Eye (tissue), 1 donor: ENCODE data around the gene EFNA2.
"Not testable (repeated sequence)": the region's sequence is repeated elsewhere in the genome, so short reads cannot be mapped to it uniquely, and the experiment has no call there.

ENCODE experiments used
- DNase-seq: peaks from one replicate; pipeline ENCODE4 v3.0.0-alpha.2; 2015

Gene EFNA2

DNA sequence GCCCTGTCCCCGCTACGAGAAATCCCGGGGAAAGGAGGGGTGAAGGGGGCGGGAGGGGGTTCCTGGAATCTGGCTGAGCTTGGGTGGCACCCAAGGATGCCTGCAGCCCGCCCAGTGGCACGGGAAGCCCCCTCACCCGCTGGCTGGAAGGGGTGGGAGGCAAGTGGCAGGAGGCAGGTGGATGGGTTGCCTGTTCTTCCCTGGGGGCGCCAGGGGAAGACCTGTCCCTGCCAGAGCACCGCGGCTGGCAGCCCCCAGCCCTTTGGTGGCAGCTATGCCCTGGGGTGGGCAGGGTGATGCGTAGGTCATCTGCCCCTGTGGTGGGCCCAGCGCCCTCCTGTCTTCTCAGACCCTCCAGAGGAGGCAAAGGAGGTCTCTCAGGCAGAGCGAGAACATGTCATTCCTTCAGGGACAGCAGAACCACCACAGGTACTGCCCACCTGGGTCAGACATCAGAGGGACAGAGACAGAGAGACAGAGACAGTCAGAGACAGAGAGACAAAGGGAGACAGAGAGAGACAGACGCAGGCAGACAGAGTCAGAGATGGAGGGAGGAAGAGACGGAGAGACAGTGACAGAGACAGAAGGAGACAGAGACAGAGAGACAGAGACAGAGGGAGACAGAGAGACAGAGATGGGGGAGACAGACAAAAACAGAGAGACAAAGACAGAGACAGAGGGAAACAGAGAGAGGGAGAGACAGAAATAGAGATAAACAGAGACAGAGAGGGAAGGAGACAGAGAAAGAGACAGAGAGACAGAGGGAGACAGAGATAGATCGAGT lies 36.7 kb downstream of the EFNA2 start:
- DNase-seq, result no peak

DNA sequence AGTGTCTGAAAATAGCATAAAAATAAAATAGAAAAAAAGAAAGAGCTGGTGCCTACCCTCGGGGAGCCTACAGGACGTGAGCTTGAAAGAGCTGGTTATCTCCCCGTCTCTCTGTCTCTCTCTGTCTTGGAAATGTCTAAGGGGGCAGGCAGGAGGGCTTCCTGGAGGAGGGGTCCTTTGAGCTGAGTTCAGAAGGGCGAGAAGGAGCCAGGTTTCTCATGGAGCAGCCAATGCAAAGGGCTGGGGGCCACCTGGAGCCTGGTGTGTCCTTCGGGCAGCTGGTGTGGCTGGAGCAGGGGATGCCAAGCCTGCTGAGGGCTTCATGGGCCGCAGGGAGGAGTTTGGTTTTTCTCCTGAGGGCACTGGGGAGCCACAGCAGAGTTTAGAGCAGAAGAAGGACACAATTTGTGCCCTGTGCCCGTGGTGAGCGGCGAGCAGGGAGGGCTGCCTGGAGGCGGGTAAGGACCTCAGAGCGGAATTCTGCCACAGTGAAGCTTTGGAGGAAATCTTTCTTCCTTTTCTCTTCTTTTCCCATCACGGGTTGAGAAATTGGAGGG lies 38.7 kb downstream of the EFNA2 start:
- no peak for DNase-seq

DNA sequence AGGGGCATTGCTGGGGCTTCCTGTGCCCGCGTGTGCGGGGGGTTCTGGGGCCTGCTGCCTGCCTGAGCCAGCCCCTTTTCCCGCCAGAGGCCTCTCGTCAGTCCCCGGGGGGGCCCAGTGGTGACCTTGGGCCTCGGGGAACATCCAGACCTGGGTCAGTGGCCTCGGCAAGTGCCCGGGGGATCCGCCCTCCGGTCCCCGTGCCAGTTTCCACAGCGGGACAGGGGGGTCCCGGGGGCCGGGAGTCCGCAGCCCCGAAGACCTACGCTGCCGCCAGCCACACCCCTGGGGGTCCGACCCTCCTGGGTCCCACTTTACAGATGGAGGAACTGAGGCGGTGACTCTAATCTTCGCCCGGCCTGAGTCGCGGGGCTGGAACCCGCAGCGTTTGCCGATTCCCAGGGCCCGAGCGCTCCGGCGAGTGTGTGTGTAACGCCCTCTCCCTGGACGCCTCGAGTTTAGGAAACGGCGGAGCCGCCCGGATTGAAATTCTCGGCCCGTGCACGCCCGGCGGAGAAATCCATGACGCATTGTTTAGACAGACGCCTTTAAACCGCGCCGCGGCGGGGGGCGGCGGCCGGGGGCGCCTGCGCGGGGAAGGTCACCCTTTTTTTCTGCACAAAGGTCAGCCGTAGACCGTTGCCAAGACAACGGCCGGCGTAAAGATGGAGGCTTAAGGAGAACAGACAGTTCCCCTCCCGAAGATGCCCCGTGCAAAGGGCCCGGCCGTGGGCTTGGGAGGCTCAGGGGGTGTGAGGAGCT lies 39.3 kb downstream of the EFNA2 start:
- DNase-seq, result peak; percentile 95

DNA sequence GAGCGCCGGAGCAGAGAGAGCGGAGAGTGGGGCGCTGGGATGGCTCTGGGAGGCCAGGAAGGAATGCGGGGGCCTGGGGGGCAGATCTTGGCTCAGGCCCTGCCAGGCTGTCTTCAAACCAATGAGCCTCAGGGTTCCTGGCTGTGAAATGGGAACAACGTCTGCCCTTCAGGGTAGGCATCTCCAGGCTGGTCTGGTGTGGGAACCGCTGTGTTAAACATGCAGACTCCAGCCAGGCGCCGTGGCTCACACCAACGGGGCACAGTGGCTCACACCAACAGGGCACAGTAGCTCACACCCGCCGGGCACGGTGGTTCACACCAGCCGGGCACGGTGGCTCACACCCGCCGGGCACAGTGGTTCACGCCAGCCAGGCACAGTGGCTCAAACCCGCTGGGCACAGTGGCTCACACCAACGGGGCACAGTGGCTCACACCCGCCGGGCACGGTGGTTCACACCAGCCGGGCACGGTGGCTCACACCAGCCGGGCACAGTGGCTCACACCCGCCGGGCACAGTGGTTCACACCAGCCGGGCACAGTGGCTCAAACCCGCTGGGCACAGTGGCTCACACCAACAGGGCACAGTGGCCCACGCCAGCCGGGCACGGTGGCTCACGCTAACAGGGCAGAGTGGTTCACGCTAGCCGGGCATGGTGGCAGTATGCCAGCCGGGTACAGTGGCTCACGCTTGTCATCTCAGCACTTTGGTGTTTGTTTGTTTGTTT lies 40.1 kb downstream of the EFNA2 start:
- DNase-seq, result no peak

DNA sequence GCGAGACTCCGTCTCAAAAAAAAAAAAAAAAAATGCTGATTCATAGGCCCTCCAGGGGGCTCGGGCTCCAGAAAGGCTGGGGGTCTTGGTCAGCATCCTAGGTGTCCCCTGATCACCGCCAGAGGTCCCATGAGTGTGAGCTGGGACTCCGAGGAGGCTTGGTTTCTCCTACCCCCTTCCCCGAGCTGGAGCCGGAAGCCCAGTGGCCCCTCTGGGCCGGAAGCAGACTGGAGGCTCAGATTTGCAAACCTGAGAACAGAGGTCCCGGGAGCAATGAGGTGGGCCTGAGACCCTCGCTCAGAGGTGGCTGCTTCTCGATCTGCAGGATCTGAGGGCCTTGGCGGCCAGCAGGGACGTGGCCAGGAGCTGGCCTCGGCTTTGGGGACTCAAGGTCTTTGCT lies 41.5 kb downstream of the EFNA2 start:
- DNase-seq, result peak; percentile 6

DNA sequence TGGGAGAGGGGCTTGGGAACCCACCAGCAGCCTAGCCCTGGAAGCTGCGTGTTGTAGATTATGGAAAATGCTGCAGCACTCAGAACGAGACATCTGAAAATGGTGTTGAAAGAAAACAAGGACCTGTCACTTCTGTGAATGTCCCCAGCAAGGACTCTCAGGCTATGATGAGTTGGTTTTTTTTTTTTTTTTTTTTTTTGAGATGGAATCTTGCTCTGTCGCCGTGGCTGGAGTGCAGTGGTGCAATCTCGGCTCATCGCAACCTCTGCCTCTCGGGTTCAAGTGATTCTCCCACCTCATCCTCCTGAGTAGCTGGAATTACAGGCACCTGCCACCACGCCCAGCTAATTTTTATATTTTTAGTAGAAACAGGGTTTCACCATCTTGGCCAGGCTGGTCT lies 46.5 kb downstream of the EFNA2 start:
- DNase-seq, result not testable (repeated sequence)

DNA sequence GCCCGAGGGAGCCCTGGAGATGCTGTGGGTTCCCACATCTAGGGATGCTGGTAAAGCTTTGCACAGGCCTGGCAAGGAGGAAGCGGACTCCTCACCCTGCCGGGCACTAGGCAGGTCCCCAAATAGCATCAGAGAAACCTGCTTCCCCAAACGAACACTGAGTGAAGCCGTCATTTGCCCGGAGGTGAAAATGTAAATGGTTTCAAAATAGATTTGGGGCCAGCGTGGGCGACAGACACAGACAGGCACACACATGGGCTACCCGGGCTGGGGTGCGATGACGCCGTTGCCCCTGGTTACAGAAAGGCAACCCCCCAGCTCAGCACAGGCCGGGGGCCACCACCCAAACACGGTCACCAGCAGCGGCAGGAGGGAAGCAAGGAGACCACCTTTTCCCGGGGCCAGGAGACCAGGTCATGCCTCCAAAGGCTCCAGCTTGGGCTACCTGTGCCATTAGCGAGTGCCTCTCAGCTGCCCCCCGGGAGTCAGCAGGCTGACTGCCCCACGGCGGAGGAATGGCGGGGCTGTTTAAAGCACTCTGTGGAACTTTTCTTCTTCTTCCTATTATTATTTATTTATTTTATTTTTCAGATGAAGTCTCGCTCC lies 50.5 kb downstream of the EFNA2 start:
- no peak for DNase-seq

DNA sequence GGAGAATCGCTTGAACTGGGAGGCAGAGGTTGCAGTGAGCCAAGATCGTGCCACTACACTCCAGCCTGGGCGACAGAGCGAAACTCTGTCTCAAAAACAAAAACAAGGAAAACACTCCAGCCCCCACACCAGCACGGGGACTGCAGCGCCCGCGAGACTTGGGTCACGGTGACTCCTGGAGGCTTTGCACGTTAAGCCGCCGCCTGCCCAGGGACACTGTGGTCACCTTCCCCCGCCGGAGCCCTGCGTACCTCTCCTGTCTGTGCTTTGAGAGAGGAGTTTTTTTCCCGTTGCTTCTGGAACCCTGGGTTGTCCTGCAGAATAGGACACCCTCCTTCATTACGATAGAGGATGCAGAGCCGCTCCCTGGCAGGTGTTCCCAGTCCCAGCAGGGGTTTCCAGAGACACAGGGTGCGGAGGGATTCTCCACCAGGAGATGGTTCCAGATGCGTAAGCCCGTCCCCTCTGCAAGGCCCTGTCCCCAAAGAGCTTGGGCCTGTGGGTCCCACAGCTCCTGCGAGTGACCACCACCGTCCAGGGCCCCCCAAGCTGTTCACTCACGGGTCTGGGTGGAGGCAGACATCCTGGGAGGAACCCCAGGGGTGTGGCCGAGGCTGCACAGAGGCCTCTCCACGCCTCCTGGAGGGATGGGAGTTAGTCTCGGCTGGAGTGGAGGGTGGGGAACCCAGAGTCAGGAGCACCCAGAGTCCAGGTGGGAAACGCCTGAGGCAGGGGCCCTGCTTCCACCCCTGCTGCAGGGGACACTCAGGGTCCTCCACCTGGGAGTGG lies 55.2 kb downstream of the EFNA2 start:
- DNase-seq, result no peak

DNA sequence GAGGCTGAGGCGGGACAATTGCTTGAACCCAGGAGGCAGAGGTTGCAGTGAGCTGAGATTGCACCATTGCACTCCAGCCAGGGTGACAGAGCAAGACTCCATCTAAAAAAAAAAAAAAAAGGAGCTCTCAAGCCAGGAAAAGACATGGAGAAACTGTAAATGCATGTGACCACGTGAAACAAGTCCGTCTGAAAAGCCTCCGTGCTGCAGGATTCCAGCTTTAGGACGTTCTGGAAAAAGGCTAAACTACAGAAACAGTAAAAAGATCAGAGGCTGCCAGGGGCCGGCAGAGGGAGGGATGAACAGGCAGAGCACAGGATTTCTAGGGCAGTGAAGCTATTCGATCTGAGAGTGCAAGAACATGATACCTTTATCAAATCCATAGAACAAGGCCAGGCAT lies 57.4 kb downstream of the EFNA2 start:
- DNase-seq, result no peak

DNA sequence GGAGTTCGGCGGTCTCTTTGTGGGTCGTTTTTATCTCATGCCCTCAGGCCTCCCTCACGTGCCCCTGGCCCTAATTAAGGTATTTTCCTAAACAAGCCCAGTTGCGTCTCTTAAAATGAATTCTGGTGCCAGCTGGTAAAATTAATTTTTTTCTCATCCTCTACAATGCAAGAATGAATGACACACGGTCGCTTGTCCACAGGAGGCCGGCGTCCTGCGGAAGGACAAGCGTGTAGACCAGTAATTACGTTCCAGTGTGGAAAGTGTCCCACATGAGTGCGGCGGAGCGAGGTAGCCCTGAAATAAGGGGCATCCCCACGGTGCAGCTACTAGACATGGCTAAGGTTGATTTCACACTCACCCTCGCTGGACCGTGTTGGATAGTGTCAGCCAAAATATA lies 63.5 kb downstream of the EFNA2 start:
- DNase-seq, result peak; percentile 56

DNA sequence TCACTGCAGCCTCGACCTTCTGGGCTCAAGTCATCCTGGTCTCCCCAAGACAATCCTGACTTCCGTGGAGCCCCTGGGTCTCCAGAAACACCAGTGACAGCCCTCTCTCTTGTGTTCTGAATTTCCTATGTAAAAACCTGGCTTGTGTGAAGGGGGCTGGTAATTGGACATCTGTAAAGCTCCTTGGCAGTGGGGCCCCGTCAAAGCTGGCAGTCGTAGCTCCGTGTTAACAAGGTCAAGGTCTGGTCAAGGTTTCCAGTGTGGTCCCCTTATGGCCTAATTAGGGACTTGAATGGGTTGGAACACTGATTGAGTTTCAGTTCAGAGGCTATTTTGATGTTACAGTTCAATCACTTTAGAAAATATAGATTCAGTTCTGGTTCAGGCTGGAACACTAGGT lies 65.2 kb downstream of the EFNA2 start:
- no peak for DNase-seq
